ENCODE results near the gene ZBTB18. TPM values are rescaled to one million over a fixed set of nuclear protein-coding genes. Genes with fewer than 3 reads are reported as not detected.
"Not testable (repeated sequence)": the region's sequence is repeated elsewhere in the genome, so short reads cannot be mapped to it uniquely, and the experiment has no call there.

ZBTB18 gene
- total RNA-seq, 1 donor from 2014 or later: 13.4 TPM

- no peak for ATAC-seq
- no peak for DNase-seq (ENCODE audit: low spot score)
- intact Hi-C loops (cut with DNase I): no loop called here
Measured at GRCh38 chr1:244030481-244031040, 20.5 kb upstream of the ZBTB18 start.

GRCh38 chr1:244035358-244035757 lies 15.7 kb upstream of the ZBTB18 start:
- intact Hi-C loops (cut with DNase I): no loop called here
- DNase-seq (ENCODE audit: low spot score) (no peak), ATAC-seq (no peak)

GRCh38 chr1:244037252-244037651 lies 13.8 kb upstream of the ZBTB18 start:
- no peak for ATAC-seq
- intact Hi-C loops (cut with DNase I): no loop called here
- DNase-seq (ENCODE audit: low spot score): no peak

- ATAC-seq (no peak), DNase-seq (ENCODE audit: low spot score) (no peak)
- intact Hi-C loops (cut with DNase I): no loop called here
Measured at GRCh38 chr1:244041466-244042120, 9.5 kb upstream of the ZBTB18 start.

GRCh38 chr1:244042293-244042692 lies 8.8 kb upstream of the ZBTB18 start:
- no peak for ATAC-seq
- DNase-seq (ENCODE audit: low spot score): no peak
- intact Hi-C loops (cut with DNase I): no loop called here

GRCh38 chr1:244044423-244044822 lies 6.7 kb upstream of the ZBTB18 start:
- intact Hi-C loops (cut with DNase I): no loop called here
- DNase-seq (ENCODE audit: low spot score): no peak
- ATAC-seq: no peak

GRCh38 chr1:244046254-244046653 lies 4.8 kb upstream of the ZBTB18 start:
- DNase-seq (ENCODE audit: low spot score); intact Hi-C loops (cut with DNase I); ATAC-seq: not testable (repeated sequence)

- intact Hi-C loops (cut with DNase I): no loop called here
- no peak for DNase-seq (ENCODE audit: low spot score)
- no peak for ATAC-seq
Measured at GRCh38 chr1:244046907-244047611, 4.0 kb upstream of the ZBTB18 start.

GRCh38 chr1:244047621-244048255 lies 3.3 kb upstream of the ZBTB18 start:
- ATAC-seq: peak; percentile 60
- peak; percentile 77 for DNase-seq (ENCODE audit: low spot score)
- intact Hi-C loops (cut with DNase I): no loop called here

- intact Hi-C loops (cut with DNase I): no loop called here
- ATAC-seq: peak; percentile 99
- DNase-seq (ENCODE audit: low spot score): peak; percentile 99
Measured at GRCh38 chr1:244048256-244049161, 2.6 kb upstream of the ZBTB18 start.

GRCh38 chr1:244049162-244050013 lies 1.7 kb upstream of the ZBTB18 start:
- intact Hi-C loops (cut with DNase I): no loop called here
- ATAC-seq (no peak), DNase-seq (ENCODE audit: low spot score) (no peak)

GRCh38 chr1:244050014-244050834 lies 859 bp upstream of the ZBTB18 start:
- ATAC-seq (no peak), DNase-seq (ENCODE audit: low spot score) (no peak)
- intact Hi-C loops (cut with DNase I): no loop called here

GRCh38 chr1:244052016-244052727 lies 1.1 kb downstream of the ZBTB18 start:
- DNase-seq (ENCODE audit: low spot score) (no peak), ATAC-seq (no peak)
- intact Hi-C loops (cut with DNase I): no loop called here

GRCh38 chr1:244052728-244053312 lies 1.7 kb downstream of the ZBTB18 start:
- intact Hi-C loops (cut with DNase I): no loop called here
- DNase-seq (ENCODE audit: low spot score): no peak
- no peak for ATAC-seq

GRCh38 chr1:244053831-244054230 lies 2.7 kb downstream of the ZBTB18 start:
- intact Hi-C loops (cut with DNase I): no loop called here
- no peak for ATAC-seq
- no peak for DNase-seq (ENCODE audit: low spot score)

GRCh38 chr1:244054247-244054923 lies 3.3 kb downstream of the ZBTB18 start:
- intact Hi-C loops (cut with DNase I): no loop called here
- no peak for ATAC-seq
- DNase-seq (ENCODE audit: low spot score): no peak

All from sciatic nerve (tissue), 2 donors.